H1 (cell line): Measurements from ENCODE around the gene MRPS34. TPM values are rescaled to one million over a fixed set of nuclear protein-coding genes. Genes with fewer than 3 reads are reported as not detected.

Source experiments
- CTCF ChIA-PET: fragments of 300-600 bp; sonication (Branson Sonifier 250); formaldehyde crosslinking; loops from one replicate; lab custom pipeline; 2021; ENCODE audit not compliant: partially characterized antibody; lab: Charles Lee
- POLR2A ChIA-PET: fragments of 300-600 bp; sonication (Branson Sonifier 250); formaldehyde crosslinking; loops from one replicate; lab custom pipeline; 2021; ENCODE audit warnings: inconsistent platforms; ENCODE audit not compliant: partially characterized antibody; lab: Charles Lee
- DNase-seq, 2 experiments: peaks; one replicate each; pipeline versions ENCODE4 v3.0.0 to v3.0.0-alpha.2; 2010 to 2022; ENCODE audit warnings: low spot score in 2 of 2, low read depth in 1 of 2, mixed read lengths in 1 of 2
- FAIRE-seq: peaks from 2 replicates; lab custom pipeline; 2011; peaks lifted over from hg19 to GRCh38; lab: Jason Lieb, UNC
- H2AFZ ChIP-seq: 2 replicates; pipeline ENCODE4 v1.8.1; 2012; ENCODE audit warnings: low read length, inconsistent platforms
- H2AK5ac ChIP-seq: 2 replicates; pipeline ENCODE4 v1.6.1; 2013; ENCODE audit warnings: low read depth, low read length
- H2BK120ac ChIP-seq: replicated peaks from 2 replicates; pipeline ENCODE3; 2013; ENCODE audit warnings: low read depth, low read length, inconsistent platforms
- H2BK12ac ChIP-seq: 2 replicates; pipeline ENCODE4 v1.6.1; 2013; ENCODE audit warnings: low read depth, low read length
- H2BK15ac ChIP-seq: 2 replicates; pipeline ENCODE4 v1.6.1; 2013; ENCODE audit warnings: low read length
- H2BK20ac ChIP-seq: 2 replicates; pipeline ENCODE4 v1.6.1; 2013; ENCODE audit warnings: low read length
- H2BK5ac ChIP-seq: 2 replicates; pipeline ENCODE4 v1.6.1; 2013; ENCODE audit warnings: low read depth, low read length
- H3K14ac ChIP-seq: 2 replicates; pipeline ENCODE4 v1.6.1; 2013; ENCODE audit warnings: inconsistent platforms; ENCODE audit not compliant: insufficient read length
- H3K18ac ChIP-seq: 2 replicates; pipeline ENCODE4 v1.6.1; 2013; ENCODE audit warnings: low read length; ENCODE audit errors: extremely low read depth
- H3K23ac ChIP-seq: 2 replicates; pipeline ENCODE4 v1.6.1; 2013; ENCODE audit warnings: inconsistent platforms; ENCODE audit not compliant: insufficient read length
- H3K23me2 ChIP-seq: 2 replicates; pipeline ENCODE4 v1.6.1; 2013; ENCODE audit warnings: low read depth, low read length
- H3K27ac ChIP-seq: 2 replicates; pipeline ENCODE4 v1.6.1; 2011; ENCODE audit warnings: low read depth, low read length, inconsistent platforms
- H3K27me3 ChIP-seq, 4 experiments: replicated peaks in 1 of 4; 1 replicate in 1 of 4; 2 replicates in 3 of 4; pipeline versions ENCODE4 v1.6.1 to v1.8.1; 2011 to 2013; ENCODE audit warnings: low read length in 3 of 4, mild to moderate bottlenecking in 3 of 4, inconsistent platforms in 2 of 4, mixed read lengths in 2 of 4, moderate library complexity in 1 of 4; ENCODE audit not compliant: control insufficient read depth in 3 of 4, insufficient read depth in 3 of 4; ENCODE audit errors: extremely low read depth in 1 of 4
- H3K36me3 ChIP-seq, 4 experiments: 2 replicates each; pipeline versions ENCODE4 v1.6.1 to v1.8.1; 2011 to 2013; ENCODE audit warnings: mild to moderate bottlenecking in 4 of 4, low read length in 3 of 4, moderate library complexity in 2 of 4, control low read depth in 1 of 4, inconsistent platforms in 1 of 4; ENCODE audit not compliant: insufficient read depth in 4 of 4, control insufficient read depth in 2 of 4
- H3K4ac ChIP-seq: replicated peaks from 2 replicates; pipeline ENCODE3; 2013; ENCODE audit warnings: low read length, low read depth, mixed read lengths, inconsistent platforms; ENCODE audit not compliant: insufficient read length
- H3K4me1 ChIP-seq, 4 experiments: replicated peaks in 1 of 4; 1 replicate in 1 of 4; 2 replicates in 3 of 4; pipeline versions ENCODE4 v1.6.1 to v1.8.1; 2011 to 2013; ENCODE audit warnings: low read length in 3 of 4, inconsistent platforms in 2 of 4, mixed read lengths in 1 of 4; ENCODE audit not compliant: insufficient read depth in 4 of 4, control insufficient read depth in 3 of 4
- H3K4me2 ChIP-seq, 2 experiments: 2 replicates each; pipeline versions ENCODE4 v1.6.1 to v1.8.1; 2011 to 2013; ENCODE audit warnings: low read depth in 2 of 2, low read length in 2 of 2, control low read depth in 1 of 2, inconsistent platforms in 1 of 2, mild to moderate bottlenecking in 1 of 2; ENCODE audit not compliant: insufficient read depth in 1 of 2
- H3K4me3 ChIP-seq, 4 experiments: fragments of 200-600, 300-600 bp in 1 of 4; sonication (generic), shearing (Covaris generic), sonication (Bioruptor Twin) in 1 of 4; 2 replicates each; pipeline versions ENCODE4 v1.5.1 to v1.8.1; 2011 to 2016; ENCODE audit warnings: low read length in 4 of 4, low read depth in 3 of 4, control low read depth in 2 of 4, inconsistent platforms in 2 of 4, mild to moderate bottlenecking in 2 of 4, mixed read lengths in 1 of 4, moderate library complexity in 1 of 4; ENCODE audit not compliant: insufficient read depth in 2 of 4; ENCODE audit errors: extremely low read depth in 1 of 4
- H3K56ac ChIP-seq: replicated peaks from 2 replicates; pipeline ENCODE3; 2013; ENCODE audit warnings: low read depth, mild to moderate bottlenecking, mixed read lengths, low read length, inconsistent platforms; ENCODE audit not compliant: insufficient read length
- H3K79me1 ChIP-seq: 2 replicates; pipeline ENCODE4 v1.6.1; 2013; ENCODE audit warnings: low read depth, low read length, control low read depth
- H3K79me2 ChIP-seq, 2 experiments: 2 replicates each; pipeline versions ENCODE4 v1.6.1 to v1.8.1; 2012 to 2013; ENCODE audit warnings: low read length in 2 of 2, mild to moderate bottlenecking in 2 of 2, inconsistent platforms in 1 of 2; ENCODE audit not compliant: insufficient read depth in 2 of 2, control insufficient read depth in 1 of 2
- H3K9ac ChIP-seq, 4 experiments: replicated peaks in 1 of 4; 1 replicate in 1 of 4; 2 replicates in 3 of 4; pipeline versions ENCODE4 v1.6.1 to v1.8.1; 2011 to 2013; ENCODE audit warnings: low read depth in 3 of 4, low read length in 3 of 4, control low read depth in 2 of 4, mild to moderate bottlenecking in 2 of 4, moderate library complexity in 2 of 4, inconsistent platforms in 1 of 4; ENCODE audit errors: extremely low read depth in 1 of 4
- H3K9me3 ChIP-seq, 2 experiments: 2 replicates each; pipeline versions ENCODE4 v1.6.1 to v1.8.1; 2012 to 2013; ENCODE audit warnings: mild to moderate bottlenecking in 2 of 2, moderate library complexity in 2 of 2, control low read depth in 1 of 2, inconsistent platforms in 1 of 2, low read depth in 1 of 2, low read length in 1 of 2, mixed read lengths in 1 of 2; ENCODE audit not compliant: insufficient read depth in 2 of 2
- H4K20me1 ChIP-seq, 2 experiments: replicated peaks in 1 of 2; 2 replicates each; pipeline versions ENCODE3 to v1.8.1; 2011 to 2013; ENCODE audit warnings: inconsistent platforms in 2 of 2, low read length in 2 of 2, mild to moderate bottlenecking in 1 of 2; ENCODE audit not compliant: insufficient read depth in 2 of 2, control insufficient read depth in 1 of 2
- H4K5ac ChIP-seq: 2 replicates; pipeline ENCODE4 v1.6.1; 2013; ENCODE audit warnings: low read length, low read depth, mixed read lengths, inconsistent platforms; ENCODE audit not compliant: insufficient read length
- H4K8ac ChIP-seq: 2 replicates; pipeline ENCODE4 v1.8.0; 2013; ENCODE audit warnings: mild to moderate bottlenecking, moderate library complexity, low read length, inconsistent platforms; ENCODE audit not compliant: insufficient read depth; ENCODE audit errors: extremely low read depth
- H4K91ac ChIP-seq: replicated peaks from 2 replicates; pipeline ENCODE3; 2013; ENCODE audit warnings: low read length, mixed read lengths, inconsistent platforms; ENCODE audit not compliant: insufficient read length
- CTCF ChIP-seq, 3 experiments: IDR thresholded peaks; 1 replicate in 2 of 3; 2 replicates in 1 of 3; pipeline versions ENCODE4 v1.5.1 to v1.6.1; 2011; ENCODE audit warnings: low read length in 3 of 3, mild to moderate bottlenecking in 3 of 3, inconsistent platforms in 2 of 3, low read depth in 1 of 3, moderate library complexity in 1 of 3; ENCODE audit not compliant: insufficient read depth in 1 of 3; ENCODE audit errors: control extremely low read depth in 1 of 3
- PHF8 ChIP-seq: fragments of 200-600 bp; sonication (generic); conservative IDR thresholded peaks from 2 replicates; pipeline ENCODE4 v1.7.1; 2012; ENCODE audit warnings: low read depth, mild to moderate bottlenecking, inconsistent platforms, low read length, moderate library complexity
- SIN3A ChIP-seq, 2 experiments: IDR thresholded peaks in 1 of 2; conservative IDR thresholded peaks in 1 of 2; 2 replicates each; pipeline ENCODE4 v1.6.1; 2011 to 2012; ENCODE audit warnings: low read length in 2 of 2, improper control_type of control experiment in 1 of 2, low read depth in 1 of 2, mild to moderate bottlenecking in 1 of 2
- SP1 ChIP-seq: IDR thresholded peaks from 2 replicates; pipeline ENCODE4 v1.6.1; 2011; ENCODE audit warnings: low read depth, low read length
- SRF ChIP-seq: IDR thresholded peaks from 2 replicates; pipeline ENCODE4 v1.6.1; 2011; ENCODE audit warnings: mild to moderate bottlenecking, low read depth, low read length, moderate library complexity
- YY1 ChIP-seq: IDR thresholded peaks from 2 replicates; pipeline ENCODE4 v1.6.1; 2011; ENCODE audit warnings: low read depth, mild to moderate bottlenecking, low read length
- ZNF274 ChIP-seq: IDR thresholded peaks from 2 replicates; pipeline ENCODE4 v1.7.0; 2012; ENCODE audit warnings: low read length, borderline replicate concordance; ENCODE audit errors: extremely low read depth
- WGBS, 2 experiments: shearing (Covaris generic) in 1 of 2; methylation state at CpG; one replicate each; pipeline versions ENCODE4 v1.1.6 to v1.1.7; 2013 to 2015; ENCODE audit warnings: low lambda C conversion rate in 2 of 2, mixed read lengths in 2 of 2, inconsistent platforms in 1 of 2, low coverage in 1 of 2, missing lambda C conversion rate in 1 of 2; ENCODE audit not compliant: insufficient replicate concordance in 2 of 2, insufficient coverage in 1 of 2, insufficient read length in 1 of 2; ENCODE audit errors: extremely low coverage in 1 of 2, missing lambda C conversion rate in 1 of 2; 5-methylcytosine and 5-hydroxymethylcytosine counted together
- polyA plus RNA-seq, 7 experiments: library from polyadenylated mRNA; depleted of rRNA in 3 of 7; stranded (reverse) in 5 of 7; unstranded in 2 of 7; fragments of >200 nt in 5 of 7; fragments of 200-250 nt in 2 of 7; gene quantifications; 1 replicate in 5 of 7; 2 replicates in 1 of 7; 4 replicates in 1 of 7; pipeline versions ENCODE4 v1.2.1 to v1.2.3, GENCODE V29; 2011 to 2013; ENCODE audit warnings: missing spikeins in 2 of 7, mixed read lengths in 2 of 7
- total RNA-seq: library from RNA; stranded (reverse); fragmentation: NEBNext Ultra II Directional; extraction: Animal tissue kit (Norgen Biotek cat#: 25700); gene quantifications from 2 replicates; pipeline ENCODE4 v1.2.1, GENCODE V29; 2021

MRPS34 gene
- total and polyA plus RNA-seq, 2 of the 8 experiments (the other 6 are each of a cell fraction or from before 2014, with no cell fraction given), result 168 to 252 TPM

- ChIA-PET CTCF (interaction anchor here (0.7 to 2.2 kb wide), 5 partner anchors 11 to 71 kb away, joined by 3 to 8 read pairs (median 3); partner anchors contain the start of genes NUBP2 and SPSB3), POLR2A (interaction anchor here (0.6 to 13.5 kb wide), 30 partner anchors 8 to 462 kb away, joined by 3 to 246 read pairs (median 4); partner anchors contain the start of genes FAHD1, HAGH, IGFALS and JPT2)
- Histone ChIP-seq H2AFZ (no peak overlapping the region), H2BK15ac (no peak overlapping the region), H3K23me2 (peaks cover 17% of the 10 kb centered on the region), H3K23ac (no peak overlapping the region), H3K4me2 (peak overlapping the region; percentile 71 to 92), H3K9me3 (no peaks in the 10 kb centered on the region), H2BK5ac (peak overlapping the region; percentile 71; the same call in 1 of the 2 replicates), H3K79me1 (peaks cover 4% of the 10 kb centered on the region), H3K9ac (peak overlapping the region in 3 of 4 experiments; percentile 48 to 78 (median 53); a peak in 5 of 7 replicates), H4K91ac (peak overlapping the region; percentile 93), H2BK12ac (no peak overlapping the region), H2BK20ac (no peak overlapping the region), H3K4me3 (peak overlapping the region; percentile 82 to 91 (median 82)), H2BK120ac (no peak overlapping the region), H3K27ac (no peak overlapping the region), H3K79me2 (peaks cover 0 to 15% of the 10 kb centered on the region in 2 experiments; a peak in 1 of 4 replicates), H4K20me1 (peaks cover 0 to 16% of the 10 kb centered on the region in 2 experiments), H3K27me3 (no peaks in the 10 kb centered on the region), H4K5ac (no peak overlapping the region), H3K4ac (no peak overlapping the region), H3K14ac (no peak overlapping the region), H3K36me3 (peaks cover 3 to 37% (median 7%) of the 10 kb centered on the region in 4 experiments; a peak in 4 of 8 replicates), H3K18ac (no peak overlapping the region; the same call in none of the 2 replicates), H4K8ac (peak overlapping the region; percentile 68), H2AK5ac (no peak overlapping the region; the same call in 1 of the 2 replicates), H3K4me1 (peaks cover 0 to 12% (median 10%) of the 10 kb centered on the region in 4 experiments; a peak in 5 of 7 replicates), H3K56ac (peak overlapping the region; percentile 59)
- no peak for FAIRE-seq
- 30% methylated on average over 43 of the region's 81 CpGs; no CpG with 5 or more reads in 1 of the 2 experiments for WGBS, 2 experiments
- peak in 1 of 2 experiments; percentile 76 for DNase-seq
- TF ChIP-seq YY1 (no peak), SRF (no peak), SP1 (no peak), SIN3A (conservative IDR thresholded peaks at IDR 0.05 in 1 of 2, IDR thresholded peaks at IDR 0.05 in 1 of 2; ENCODE audit: low read depth in 1 of 2, low read length in 2 of 2) (0 out of 4 replicates have a peak, but pooled peaks of 1 of the 2 experiments have one; percentile 11), ZNF274 (no peak), CTCF (IDR thresholded peaks at IDR 0.05; ENCODE audit: control extremely low read depth in 1 of 3, insufficient read depth in 1 of 3, low read depth in 1 of 3, low read length in 3 of 3) (no peak), PHF8 (peak; percentile 14; the same call in 1 of the 2 replicates)
Measured at GRCh38 chr16:1770328-1771187, 2.4 kb downstream of the MRPS34 start.
